ENCODE data around the gene AMFR.

Gene AMFR

GRCh38 chr16:56328276-56329022 lies 96.9 kb downstream of the AMFR start:
- no peak for DNase-seq

DNA sequence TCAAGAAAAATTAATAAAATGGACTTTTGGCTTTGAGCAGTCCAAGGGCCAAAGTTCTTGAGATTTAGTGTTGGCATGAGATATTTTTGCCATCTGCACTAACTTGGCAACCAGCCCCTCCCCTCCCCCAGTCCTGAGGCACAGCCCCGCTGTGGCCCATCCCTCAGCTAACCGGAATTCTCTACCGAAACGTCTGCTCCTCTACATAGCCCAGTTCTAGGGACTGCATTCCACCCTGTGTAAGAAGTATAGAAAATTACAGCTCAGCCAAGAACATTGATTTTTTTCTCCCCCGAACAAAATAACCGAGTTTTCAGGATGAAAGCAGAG lies 97.5 kb downstream of the AMFR start:
- no peak for DNase-seq

GRCh38 chr16:56327071-56327928 lies 98.0 kb downstream of the AMFR start:
- DNase-seq = no peak

- DNase-seq = no peak
Measured at GRCh38 chr16:56325956-56326355, 99.4 kb downstream of the AMFR start.

GRCh38 chr16:56324406-56324805 lies 100.9 kb downstream of the AMFR start:
- DNase-seq = no peak

DNA sequence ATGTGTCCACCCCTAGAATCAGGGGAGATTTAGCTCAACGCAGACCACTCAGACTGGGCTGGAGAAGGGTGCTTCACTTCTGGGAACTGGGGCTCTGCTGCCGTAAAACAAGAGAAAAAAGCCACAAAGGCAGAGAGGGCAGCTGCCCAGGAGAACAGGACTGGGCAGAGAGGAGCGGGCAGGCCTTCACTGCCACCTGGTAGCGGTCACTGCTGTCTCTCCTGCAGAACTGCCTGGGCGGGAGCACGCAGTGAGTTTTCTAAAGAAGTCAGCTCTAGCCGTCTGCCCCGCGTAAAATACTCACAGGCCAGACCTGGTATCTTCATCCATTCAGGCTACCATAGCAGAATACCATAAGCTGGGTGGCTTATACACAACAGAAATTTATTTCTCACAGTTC lies 103.8 kb downstream of the AMFR start:
- no peak for DNase-seq

GRCh38 chr16:56320811-56321558 lies 104.4 kb downstream of the AMFR start:
- no peak for DNase-seq

DNA sequence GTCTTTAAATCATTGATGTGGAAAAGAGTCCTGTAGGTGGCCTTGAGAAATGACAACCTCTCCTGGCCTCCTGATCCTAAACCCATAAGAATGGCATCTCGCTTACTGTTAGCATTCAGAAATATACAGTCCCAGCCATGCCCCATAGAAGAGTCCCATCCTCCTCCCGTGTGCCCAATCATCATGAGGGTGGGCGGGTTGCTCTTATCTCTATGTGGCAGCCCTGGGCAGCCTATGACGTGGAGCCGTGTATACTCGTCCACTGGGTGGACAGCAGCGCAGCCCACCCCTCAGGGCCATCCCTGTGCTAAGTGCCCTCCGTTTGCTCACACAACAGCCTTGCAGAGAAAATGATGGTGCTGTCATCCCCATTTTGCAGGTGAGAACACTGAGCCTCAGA lies 105.3 kb downstream of the AMFR start:
- no peak for DNase-seq

DNA sequence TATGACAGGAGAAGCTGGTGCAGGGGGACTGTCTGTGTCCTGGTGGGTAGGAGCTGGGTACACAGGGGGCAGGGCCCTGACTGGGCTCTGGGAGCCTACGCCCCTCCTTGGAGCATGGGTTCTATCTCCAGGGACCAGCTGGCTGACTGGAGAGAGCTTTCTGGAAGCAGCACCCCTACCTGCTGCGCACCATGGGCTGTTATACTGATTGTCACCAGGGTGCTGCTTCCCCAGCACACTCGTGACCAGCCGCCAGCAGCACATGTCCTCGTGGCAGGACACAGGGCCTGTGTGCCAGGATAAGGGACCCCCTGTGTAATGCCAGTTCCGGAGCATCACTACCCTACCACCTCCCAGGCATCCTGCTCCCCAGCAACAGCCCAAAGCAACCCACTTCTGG lies 106.0 kb downstream of the AMFR start:
- no peak for DNase-seq

DNA sequence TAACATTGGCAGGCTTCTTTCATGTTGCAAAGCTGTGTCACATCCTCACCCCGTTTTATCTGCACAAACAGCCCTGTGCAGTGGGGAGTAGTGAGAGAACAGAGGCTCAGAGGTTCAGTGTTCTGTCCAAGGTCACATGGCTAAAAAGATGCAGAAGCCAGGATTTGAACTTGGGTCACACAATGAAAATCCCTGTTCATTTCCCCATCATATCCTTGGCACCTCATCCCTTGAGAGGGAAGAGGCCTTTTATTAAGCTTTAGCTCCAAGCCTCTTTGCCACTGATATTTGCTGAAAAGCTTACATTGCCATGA lies 106.6 kb downstream of the AMFR start:
- no peak for DNase-seq

- no peak for DNase-seq
Measured at GRCh38 chr16:56317998-56318826, 107.1 kb downstream of the AMFR start.

DNA sequence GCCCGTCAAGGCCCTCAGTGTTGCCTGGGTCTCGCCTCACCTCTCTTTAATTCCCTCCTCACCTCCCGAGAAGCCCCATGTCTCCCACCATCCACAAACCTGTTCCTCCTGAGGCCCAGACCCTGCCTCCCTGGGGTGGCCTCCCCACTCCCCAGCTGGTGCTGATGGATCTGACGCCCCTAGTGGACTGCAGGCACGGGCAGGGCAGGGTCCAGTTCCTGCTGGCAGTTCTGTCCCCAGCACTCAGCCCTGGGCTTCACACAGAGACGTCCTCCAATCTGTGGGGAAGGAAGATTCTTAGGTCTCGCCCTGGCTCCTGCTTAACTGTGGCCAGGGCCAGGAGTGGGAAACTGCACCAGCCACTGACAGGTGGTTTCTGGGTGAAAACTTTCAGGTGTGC lies 108.8 kb downstream of the AMFR start:
- DNase-seq = no peak

GRCh38 chr16:56315955-56316354 lies 109.4 kb downstream of the AMFR start:
- no peak for DNase-seq

- DNase-seq = no peak
Measured at GRCh38 chr16:56314244-56314850, 111.0 kb downstream of the AMFR start.

GRCh38 chr16:56312556-56312955 lies 112.8 kb downstream of the AMFR start:
- no peak for DNase-seq

- no peak for DNase-seq
Measured at GRCh38 chr16:56312028-56312300, 113.4 kb downstream of the AMFR start.
